Brain microvascular endothelial cell (primary cell): ENCODE measurements around the gene B4GALT2.

Source experiments
- DNase-seq: peaks from one replicate; pipeline ENCODE4 v3.0.0-alpha.2; 2020
- H3K27ac ChIP-seq: fragments of 250-450 bp; sonication (Bioruptor Pico); 2 replicates; pipeline ENCODE4 v1.5.1; 2020; ENCODE audit warnings: mild to moderate bottlenecking, moderate library complexity
- H3K27me3 ChIP-seq: fragments of 250-450 bp; sonication (Bioruptor Pico); replicated peaks from 2 replicates; pipeline ENCODE4 v1.5.1; 2020; ENCODE audit warnings: mild to moderate bottlenecking
- H3K36me3 ChIP-seq: fragments of 250-450 bp; sonication (Bioruptor Pico); replicated peaks from 2 replicates; pipeline ENCODE4 v1.5.1; 2020; ENCODE audit warnings: mild to moderate bottlenecking
- H3K4me3 ChIP-seq: 2 replicates; pipeline ENCODE4 v1.5.1; 2011; ENCODE audit warnings: low read depth, mild to moderate bottlenecking, control low read depth, low read length, moderate library complexity
- CTCF ChIP-seq: IDR thresholded peaks from 2 replicates; pipeline ENCODE4 v1.5.1; 2011; ENCODE audit warnings: low read depth, mild to moderate bottlenecking, moderate library complexity, low read length, control low read depth, inconsistent platforms; ENCODE audit errors: missing control alignments
- in situ Hi-C: cut with HindIII; loops from 2 replicates; pipeline ENCODE4 v1.10.0; 2017; ENCODE audit warnings: low sequenced_read_pairs, low pct_ligation_motif_present

B4GALT2 gene

DNA sequence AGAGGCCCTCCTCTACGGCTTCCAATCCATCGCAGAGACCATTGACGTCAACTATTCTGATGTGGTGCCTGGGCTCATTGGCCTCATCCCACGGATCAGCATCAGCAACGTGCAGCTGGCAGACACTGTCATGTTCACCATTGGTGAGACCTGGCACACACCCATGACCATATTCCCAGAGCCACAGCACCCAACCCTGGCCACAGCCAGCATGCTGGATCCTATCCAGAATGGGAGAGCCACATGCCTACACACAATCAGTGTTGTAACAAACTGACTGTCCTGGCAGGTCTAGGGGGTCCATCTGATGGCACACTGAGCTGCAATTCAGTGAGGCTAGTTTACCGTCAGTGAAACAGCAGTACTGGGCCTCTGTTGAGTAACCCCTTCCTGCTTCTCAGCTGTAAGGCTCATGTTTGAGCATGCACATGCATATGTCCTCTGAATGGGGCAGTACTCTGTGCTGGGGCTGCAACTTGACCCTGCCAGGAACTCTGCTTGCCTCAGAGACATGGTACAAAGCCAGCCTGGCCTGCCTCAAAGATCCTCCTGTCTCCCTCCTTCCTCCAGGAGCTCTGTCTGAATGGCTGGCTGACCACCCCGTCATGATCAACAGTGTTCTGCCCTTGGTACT is 21.5 kb upstream of the B4GALT2 start:
- H3K4me3 ChIP-seq, result no peak overlapping the region
- H3K27ac ChIP-seq, result no peak overlapping the region
- in situ Hi-C loops, result no loop called here
- H3K36me3 ChIP-seq, result peaks cover 25% of the 10 kb centered on the region
- H3K27me3 ChIP-seq, result no peaks in the 10 kb centered on the region
- no peak for DNase-seq
- no peak for TF ChIP-seq CTCF

DNA sequence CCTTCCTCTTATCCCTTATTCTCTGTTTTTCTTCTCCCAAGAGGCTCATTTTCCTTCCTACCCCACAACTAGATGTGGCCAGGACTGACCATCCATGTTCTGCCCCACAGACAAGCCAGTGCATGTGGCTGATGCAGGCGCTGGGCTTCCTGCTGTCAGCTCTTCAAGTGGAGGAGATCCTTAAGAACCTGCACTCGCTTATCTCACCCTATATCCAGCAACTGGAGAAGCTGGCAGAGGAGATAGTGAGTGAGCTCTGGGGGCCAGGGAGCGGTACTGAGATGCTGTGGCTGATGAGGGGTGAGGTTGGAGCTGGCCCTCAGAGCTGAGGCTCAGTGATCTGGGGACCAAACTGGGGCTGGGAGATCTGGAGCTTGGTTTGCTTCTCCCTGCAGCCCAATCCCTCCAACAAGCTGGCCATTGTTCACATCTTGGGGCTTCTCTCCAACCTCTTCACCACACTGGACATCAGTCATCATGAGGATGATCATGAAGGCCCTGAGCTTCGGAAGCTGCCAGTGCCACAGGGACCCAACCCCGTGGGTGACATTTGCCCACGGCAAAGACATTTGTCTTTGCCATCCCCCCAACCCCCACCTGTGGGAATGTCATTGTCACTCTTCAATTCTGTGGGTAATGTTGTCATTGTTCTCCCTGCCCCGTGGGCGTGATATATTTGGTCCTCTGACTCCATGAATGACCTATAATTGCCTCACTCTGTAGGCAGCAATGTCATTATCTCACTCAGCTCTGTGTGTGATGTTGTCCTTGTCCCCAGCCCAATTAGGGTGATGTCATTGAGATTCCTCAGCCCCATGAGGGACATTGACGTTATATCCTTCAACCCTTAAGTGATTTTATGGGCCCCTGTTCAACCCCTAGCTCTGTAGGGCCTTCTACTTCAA is 20.4 kb upstream of the B4GALT2 start:
- no peak overlapping the region for H3K4me3 ChIP-seq
- H3K36me3 ChIP-seq, result peaks cover 26% of the 10 kb centered on the region
- no peak overlapping the region for H3K27ac ChIP-seq
- in situ Hi-C loops, result no loop called here
- TF ChIP-seq CTCF, result no peak
- no peak for DNase-seq
- H3K27me3 ChIP-seq, result no peaks in the 10 kb centered on the region

DNA sequence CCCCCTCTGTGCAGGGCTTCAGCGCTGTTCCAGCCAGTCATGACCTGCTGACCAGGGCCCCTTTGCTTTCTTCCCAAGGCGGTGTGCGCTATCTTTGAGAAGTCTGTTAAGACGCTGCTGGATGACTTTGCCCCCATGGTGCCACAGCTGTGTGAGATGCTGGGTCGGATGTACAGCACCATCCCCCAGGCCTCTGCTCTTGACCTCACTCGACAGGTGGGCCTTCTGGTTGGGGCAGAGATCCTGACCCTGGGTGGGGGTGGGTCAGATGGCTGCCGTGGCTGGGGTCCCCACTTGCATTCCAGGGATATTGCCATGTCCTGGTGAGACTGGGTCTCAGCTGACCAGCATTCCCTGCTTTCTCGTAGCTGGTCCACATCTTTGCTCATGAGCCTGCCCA is 18.2 kb upstream of the B4GALT2 start:
- no peaks in the 10 kb centered on the region for H3K27me3 ChIP-seq
- H3K27ac ChIP-seq, result no peak overlapping the region
- TF ChIP-seq CTCF, result no peak
- in situ Hi-C loops, result no loop called here
- peaks cover 26% of the 10 kb centered on the region for H3K36me3 ChIP-seq
- no peak overlapping the region for H3K4me3 ChIP-seq
- DNase-seq, result no peak

- Histone ChIP-seq H3K36me3 (peaks cover 23% of the 10 kb centered on the region), H3K4me3 (no peak overlapping the region), H3K27me3 (no peaks in the 10 kb centered on the region), H3K27ac (no peak overlapping the region)
- no peak for TF ChIP-seq CTCF
- DNase-seq, result no peak
- in situ Hi-C loops, result no loop called here
Observed at GRCh38 chr1:43961692-43962091, 17.3 kb upstream of the B4GALT2 start.

DNA sequence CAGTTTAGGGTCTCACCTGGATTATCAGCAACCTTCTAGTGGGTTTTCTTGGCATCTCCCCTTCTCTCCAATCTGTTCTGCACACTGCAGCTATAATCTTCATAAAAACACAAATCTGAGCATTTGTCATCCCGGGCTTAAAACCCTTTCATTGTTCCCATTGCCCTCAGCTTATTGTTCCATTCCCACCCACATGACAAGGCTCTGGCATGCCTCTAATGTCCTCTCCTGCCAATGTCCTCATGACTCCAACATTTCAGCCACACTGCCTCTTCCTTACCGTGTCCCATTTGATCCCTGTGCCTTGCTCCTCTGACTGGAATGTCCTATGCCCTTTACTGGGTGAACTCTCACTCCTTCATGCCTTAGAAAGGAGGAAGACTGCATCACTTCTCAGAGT is 16.7 kb upstream of the B4GALT2 start:
- no peak for DNase-seq
- H3K4me3 ChIP-seq, result no peak overlapping the region
- H3K27me3 ChIP-seq, result no peaks in the 10 kb centered on the region
- in situ Hi-C loops, result no loop called here
- no peak overlapping the region for H3K27ac ChIP-seq
- TF ChIP-seq CTCF, result no peak
- H3K36me3 ChIP-seq, result peaks cover 21% of the 10 kb centered on the region
